Testis (tissue), 3 donors: ENCODE data around the gene NPIPB4. TPM values are rescaled to one million over a fixed set of nuclear protein-coding genes. Genes with fewer than 3 reads are reported as not detected.
"Not testable (repeated sequence)": the region's sequence is repeated elsewhere in the genome, so short reads cannot be mapped to it uniquely, and the experiment has no call there.

Experiments
- DNase-seq: peaks from one replicate; pipeline ENCODE4 v3.0.0-alpha.2; 2019
- H3K27ac ChIP-seq, 2 donors: fragments of 200-600 bp; sonication (generic); one replicate each; pipeline ENCODE4 v1.5.1; 2019
- H3K27me3 ChIP-seq: fragments of 200-600 bp; sonication (generic); one replicate; pipeline ENCODE4 v1.5.1; 2019
- H3K36me3 ChIP-seq: fragments of 200-600 bp; sonication (generic); one replicate; pipeline ENCODE4 v1.5.1; 2017; ENCODE audit warnings: low read depth; ENCODE audit errors: missing control alignments
- H3K4me1 ChIP-seq: fragments of 200-600 bp; sonication (generic); one replicate; pipeline ENCODE4 v1.5.1; 2019
- H3K4me3 ChIP-seq, 2 donors: fragments of 200-600 bp; sonication (generic); one replicate each; pipeline ENCODE4 v1.5.1; 2017 to 2019
- H3K9me3 ChIP-seq: fragments of 200-600 bp; sonication (generic); one replicate; pipeline ENCODE4 v1.5.1; 2017
- WGBS, 2 donors: methylation state at CpG; one replicate each; pipeline ENCODE4 v1.1.5; 2018; 5-methylcytosine and 5-hydroxymethylcytosine counted together
- intact Hi-C: fragments of 100-400 bp; cut with DNase I; formaldehyde crosslinking; loops from one replicate; pipeline ENCODE4 v1.15.1; 2023; ENCODE audit warnings: low total_unique reads
- polyA plus RNA-seq: library from polyadenylated mRNA; stranded (reverse); fragments of 350-450 nt; fragmentation: Illumina TruSeq; extraction: RNeasy Lipid Tissue Mini Kit (QIAGEN cat#74804); gene quantifications from one replicate; pipeline ENCODE4 v1.2.3, GENCODE V29; 2014; ENCODE audit warnings: low read depth, low replicate concordance; ENCODE audit not compliant: insufficient read depth
- total RNA-seq, 2 donors: library from RNA; depleted of rRNA; stranded (reverse); fragments of >200 nt; gene quantifications; one replicate each; pipeline ENCODE4 v1.2.3, GENCODE V29; 2016
- TF ChIP-seq, protein P1 (sequence below), 3 experiments: fragments of 450-650 bp in 2 of 3; fragments of 200-600 bp in 1 of 3; sonication (generic) in 1 of 3; IDR thresholded peaks; one replicate each; pipeline ENCODE4 v1.5.1; 2016 to 2019; ENCODE audit warnings: antibody characterized with exemption in 3 of 3, mild to moderate bottlenecking in 2 of 3, moderate library complexity in 1 of 3

The NPIPB4 gene
- total and polyA plus RNA-seq, 3 donors from 2014 or later = 73.0 to 179 (median 160) TPM

DNA sequence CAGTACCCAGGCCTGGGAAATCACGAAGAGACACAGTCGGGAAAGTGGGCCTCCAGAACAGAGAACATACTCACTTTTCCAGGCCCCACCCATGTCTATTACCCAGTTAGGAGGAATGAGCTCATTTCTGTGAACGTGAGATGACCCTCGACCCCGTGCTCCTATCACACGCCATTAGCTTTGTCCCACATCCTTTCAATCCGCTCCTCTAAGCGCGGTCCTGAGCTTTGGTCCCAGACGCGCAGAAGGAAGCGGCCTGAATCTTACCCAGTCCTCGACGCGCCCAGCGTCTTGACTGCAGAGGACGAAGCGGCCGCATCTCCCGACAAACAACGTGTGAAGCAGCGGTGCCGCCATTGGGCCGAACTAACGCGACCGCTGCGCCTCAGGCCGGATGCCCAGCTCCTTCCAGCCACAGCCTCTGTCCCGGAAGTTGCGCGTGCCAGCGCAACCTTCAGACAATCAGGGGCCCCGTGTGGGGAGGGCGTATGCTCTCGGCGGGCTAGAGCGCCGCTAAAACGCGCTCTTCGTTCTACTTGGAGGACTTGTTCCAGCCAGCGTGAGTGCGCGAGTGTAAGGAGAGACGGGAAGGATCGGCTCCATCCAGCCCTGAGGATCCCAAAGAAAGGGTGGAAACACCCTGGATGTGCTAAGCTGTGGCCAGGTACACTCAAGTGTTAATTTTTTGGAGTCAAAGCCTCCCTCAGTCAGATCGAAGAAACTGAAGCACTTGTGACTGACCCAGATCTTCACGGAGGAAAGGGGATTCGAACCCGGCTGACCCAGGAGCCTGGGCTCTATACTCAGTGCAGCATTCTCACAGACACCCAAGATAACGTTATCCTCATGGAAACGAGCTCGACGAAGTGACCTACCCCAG is 37.3 kb downstream of the NPIPB4 start:
- H3K4me1 ChIP-seq, H3K27me3 ChIP-seq, H3K9me3 ChIP-seq, H3K36me3 ChIP-seq, intact Hi-C loops: not testable (repeated sequence)
- WGBS, 2 donors = 1% methylated on average over 39 to 55 of the region's 55 CpGs
- H3K4me3 ChIP-seq = peak overlapping the region; percentile 48 to 68
- DNase-seq = peak; percentile 77
- peak overlapping the region; percentile 66 to 83 for H3K27ac ChIP-seq

- H3K27me3 ChIP-seq, H3K9me3 ChIP-seq, H3K36me3 ChIP-seq, DNase-seq, intact Hi-C loops, H3K4me1 ChIP-seq: not testable (repeated sequence)
- peak overlapping the region in 1 of 2 donors; percentile 83 for H3K27ac ChIP-seq
- peak overlapping the region; percentile 48 to 68 for H3K4me3 ChIP-seq
- WGBS, 2 donors = 31 to 33% methylated on average over 10 of the region's 10 CpGs
Measured at GRCh38 chr16:21819617-21820016, 37.9 kb downstream of the NPIPB4 start.

GRCh38 chr16:21817012-21817411 is 40.5 kb downstream of the NPIPB4 start:
- H3K27me3 ChIP-seq, H3K36me3 ChIP-seq, H3K4me3 ChIP-seq, DNase-seq, intact Hi-C loops, H3K4me1 ChIP-seq, H3K27ac ChIP-seq, H3K9me3 ChIP-seq: not testable (repeated sequence)

DNA sequence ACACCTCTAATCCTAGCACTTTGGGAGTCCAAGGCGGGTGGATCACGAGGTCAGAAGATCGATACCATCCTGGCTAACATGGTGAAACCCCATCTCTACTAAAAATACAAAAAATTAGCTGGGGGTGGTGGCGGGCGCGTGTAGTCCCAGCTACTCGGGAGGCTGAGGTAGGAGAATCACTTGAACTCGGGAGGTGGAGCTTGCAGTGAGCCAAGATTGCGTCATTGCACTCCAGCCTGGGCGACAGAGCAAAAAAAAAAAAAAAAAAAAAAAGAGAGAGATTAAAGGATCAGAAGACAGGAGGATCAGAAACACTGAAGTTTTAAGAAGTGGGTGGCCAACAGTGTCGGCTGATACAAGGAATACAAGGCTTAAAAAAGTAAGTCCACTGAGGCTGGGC is 41.9 kb downstream of the NPIPB4 start:
- intact Hi-C loops, DNase-seq, H3K36me3 ChIP-seq, H3K27me3 ChIP-seq, H3K4me3 ChIP-seq, H3K4me1 ChIP-seq, H3K27ac ChIP-seq, H3K9me3 ChIP-seq: not testable (repeated sequence)
- 73 to 93% methylated on average over 8 to 11 of the region's 11 CpGs for WGBS, 2 donors

DNA sequence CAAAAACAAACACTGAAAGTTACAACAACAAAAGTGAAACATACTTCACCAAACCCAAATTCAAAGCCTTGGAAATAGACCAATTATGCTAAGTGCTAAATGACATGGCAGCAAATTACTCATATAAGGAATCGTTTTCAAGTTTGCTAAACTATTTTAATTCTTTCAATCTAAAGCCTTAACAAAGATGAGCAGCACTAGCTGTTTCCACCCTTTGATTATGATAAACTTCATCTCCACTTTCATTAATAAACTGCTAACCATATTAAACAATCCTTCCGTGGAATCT is 55.2 kb downstream of the NPIPB4 start:
- H3K27me3 ChIP-seq, DNase-seq, H3K27ac ChIP-seq, H3K4me1 ChIP-seq, intact Hi-C loops, H3K36me3 ChIP-seq, H3K4me3 ChIP-seq, H3K9me3 ChIP-seq: not testable (repeated sequence)
- 68 to 75% methylated on average over 2 of the region's 2 CpGs for WGBS, 2 donors

- H3K36me3 ChIP-seq, intact Hi-C loops, H3K9me3 ChIP-seq, H3K27me3 ChIP-seq, H3K4me1 ChIP-seq, H3K4me3 ChIP-seq, H3K27ac ChIP-seq: not testable (repeated sequence)
- TF ChIP-seq, protein P1, sequence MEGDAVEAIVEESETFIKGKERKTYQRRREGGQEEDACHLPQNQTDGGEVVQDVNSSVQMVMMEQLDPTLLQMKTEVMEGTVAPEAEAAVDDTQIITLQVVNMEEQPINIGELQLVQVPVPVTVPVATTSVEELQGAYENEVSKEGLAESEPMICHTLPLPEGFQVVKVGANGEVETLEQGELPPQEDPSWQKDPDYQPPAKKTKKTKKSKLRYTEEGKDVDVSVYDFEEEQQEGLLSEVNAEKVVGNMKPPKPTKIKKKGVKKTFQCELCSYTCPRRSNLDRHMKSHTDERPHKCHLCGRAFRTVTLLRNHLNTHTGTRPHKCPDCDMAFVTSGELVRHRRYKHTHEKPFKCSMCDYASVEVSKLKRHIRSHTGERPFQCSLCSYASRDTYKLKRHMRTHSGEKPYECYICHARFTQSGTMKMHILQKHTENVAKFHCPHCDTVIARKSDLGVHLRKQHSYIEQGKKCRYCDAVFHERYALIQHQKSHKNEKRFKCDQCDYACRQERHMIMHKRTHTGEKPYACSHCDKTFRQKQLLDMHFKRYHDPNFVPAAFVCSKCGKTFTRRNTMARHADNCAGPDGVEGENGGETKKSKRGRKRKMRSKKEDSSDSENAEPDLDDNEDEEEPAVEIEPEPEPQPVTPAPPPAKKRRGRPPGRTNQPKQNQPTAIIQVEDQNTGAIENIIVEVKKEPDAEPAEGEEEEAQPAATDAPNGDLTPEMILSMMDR (IDR thresholded peaks at IDR 0.05) = peak in 2 of 3 experiments; percentile 33 to 37
- DNase-seq = peak; percentile 35
- WGBS, 2 donors = 68 to 71% methylated on average over 10 to 11 of the region's 13 CpGs
Measured at GRCh38 chr16:21801538-21802374, 55.8 kb downstream of the NPIPB4 start.

- WGBS, 2 donors = no CpG with 5 or more reads among the region's 3 CpGs
- DNase-seq, intact Hi-C loops: not testable (repeated sequence)
Measured at GRCh38 chr16:21798601-21799000, 59.0 kb downstream of the NPIPB4 start.

DNA sequence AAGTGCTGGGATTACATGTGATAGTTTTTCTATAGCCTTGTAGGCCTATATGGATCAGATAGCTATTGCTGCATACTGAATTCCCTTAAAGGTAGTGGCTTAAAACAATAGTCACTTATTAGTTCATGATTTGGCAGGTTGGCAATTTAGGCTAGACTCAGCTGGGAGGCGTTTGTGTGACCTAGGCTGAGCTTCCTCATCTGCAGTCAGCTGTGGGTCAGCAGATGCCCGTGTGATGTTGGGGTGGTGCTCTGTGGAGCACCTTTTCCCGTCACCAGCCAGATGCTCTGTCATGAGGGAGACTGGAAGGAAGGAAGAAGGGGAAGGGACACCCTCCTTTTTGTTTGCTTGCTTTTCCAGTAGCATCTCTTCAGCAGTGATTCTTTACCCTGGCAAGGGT is 64.2 kb downstream of the NPIPB4 start:
- H3K27ac ChIP-seq, H3K4me3 ChIP-seq, H3K4me1 ChIP-seq, H3K9me3 ChIP-seq, intact Hi-C loops, DNase-seq, H3K36me3 ChIP-seq, H3K27me3 ChIP-seq: not testable (repeated sequence)
- WGBS, 2 donors = no CpG with 5 or more reads among the region's 3 CpGs

More at GRCh38 chr16:21798601-21799000, 59.0 kb downstream of the NPIPB4 start:
- H3K4me3 ChIP-seq, H3K4me1 ChIP-seq, H3K27ac ChIP-seq, H3K27me3 ChIP-seq, H3K9me3 ChIP-seq, H3K36me3 ChIP-seq: not testable (repeated sequence)

DNA sequence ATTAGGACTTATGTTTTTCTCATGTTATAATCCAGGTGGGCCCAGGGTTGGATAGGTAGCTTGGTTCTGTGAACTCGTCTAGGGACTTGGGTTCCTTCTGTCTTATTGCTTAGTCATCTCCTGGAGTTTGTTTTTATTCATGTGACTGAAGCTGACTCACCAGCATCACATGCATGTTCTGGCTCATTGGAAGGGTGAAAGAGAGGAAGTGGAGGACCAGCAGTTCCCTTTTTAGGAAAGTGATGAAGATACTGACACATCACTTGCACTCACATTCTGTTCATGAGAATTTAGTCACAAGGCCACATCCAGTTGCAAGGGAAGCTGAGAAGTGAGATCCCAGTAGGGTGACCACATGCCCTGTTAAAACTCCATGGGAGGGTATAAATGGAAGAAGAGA is 67.0 kb downstream of the NPIPB4 start:
- H3K27me3 ChIP-seq, H3K36me3 ChIP-seq, H3K4me3 ChIP-seq, H3K4me1 ChIP-seq, H3K9me3 ChIP-seq, intact Hi-C loops, DNase-seq, H3K27ac ChIP-seq: not testable (repeated sequence)
- no CpG with 5 or more reads among the region's 1 CpG for WGBS, 2 donors
